AG08395 (cell line): ENCODE results near the gene SLC18A3.
A peak's percentile ranks its signal among the peaks of the same experiment; 100 is the strongest.

Experiments used
- DNase-seq: peaks from one replicate; pipeline ENCODE4 v3.0.0; 2012; ENCODE audit warnings: mixed read lengths, low spot score

SLC18A3 gene

GRCh38 chr10:49596493-49596809, 13.7 kb upstream of the SLC18A3 start:
- DNase-seq, result no peak

GRCh38 chr10:49596836-49597235, 13.3 kb upstream of the SLC18A3 start:
- no peak for DNase-seq

- DNase-seq, result no peak
Measured at GRCh38 chr10:49597426-49598163, 12.5 kb upstream of the SLC18A3 start.

GRCh38 chr10:49598164-49598856, 11.8 kb upstream of the SLC18A3 start:
- DNase-seq, result no peak

GRCh38 chr10:49598986-49599385, 11.1 kb upstream of the SLC18A3 start:
- DNase-seq, result no peak

GRCh38 chr10:49599546-49599945, 10.6 kb upstream of the SLC18A3 start:
- DNase-seq, result no peak

- no peak for DNase-seq
Measured at GRCh38 chr10:49600046-49600445, 10.1 kb upstream of the SLC18A3 start.

GRCh38 chr10:49600781-49601400, 9.2 kb upstream of the SLC18A3 start:
- no peak for DNase-seq

- no peak for DNase-seq
Measured at GRCh38 chr10:49601857-49602256, 8.3 kb upstream of the SLC18A3 start.

GRCh38 chr10:49602380-49603023, 7.6 kb upstream of the SLC18A3 start:
- DNase-seq, result no peak

GRCh38 chr10:49605216-49605938, 4.7 kb upstream of the SLC18A3 start:
- DNase-seq, result no peak

- no peak for DNase-seq
Measured at GRCh38 chr10:49605939-49606509, 4.1 kb upstream of the SLC18A3 start.

GRCh38 chr10:49606981-49607535, 3.1 kb upstream of the SLC18A3 start:
- DNase-seq, result peak; percentile 89

GRCh38 chr10:49608166-49609005, 1.7 kb upstream of the SLC18A3 start:
- no peak for DNase-seq

- DNase-seq, result no peak
Measured at GRCh38 chr10:49609006-49609282, 1.2 kb upstream of the SLC18A3 start.

GRCh38 chr10:49609283-49610113, 612 bp upstream of the SLC18A3 start:
- no peak for DNase-seq

- no peak for DNase-seq
Measured at GRCh38 chr10:49610458-49611165, 502 bp downstream of the SLC18A3 start.

GRCh38 chr10:49611166-49611815, 1.2 kb downstream of the SLC18A3 start:
- DNase-seq, result no peak
